Cardiac muscle cell (in vitro differentiated cells and primary cell): ENCODE results near the gene KRT8. TPM values are rescaled to one million over a fixed set of nuclear protein-coding genes. Genes with fewer than 3 reads are reported as not detected.

Experiments
- DNase-seq, 2 donors: peaks; one replicate each; pipeline versions ENCODE4 v3.0.0 to v3.0.0-alpha.2; 2010 to 2017; ENCODE audit warnings: low read depth in 1 of 2, low spot score in 1 of 2
- H3K27ac ChIP-seq: fragments of 200-600 bp; sonication (generic); 2 replicates; pipeline ENCODE4 v1.5.1; 2016
- H3K27me3 ChIP-seq: fragments of 200-600 bp; sonication (generic); 2 replicates; pipeline ENCODE4 v1.6.0; 2016; ENCODE audit warnings: control low read depth
- H3K36me3 ChIP-seq: fragments of 200-600 bp; sonication (generic); 2 replicates; pipeline ENCODE4 v1.5.1; 2016; ENCODE audit warnings: control low read depth
- H3K4me1 ChIP-seq: fragments of 200-600 bp; sonication (generic); 2 replicates; pipeline ENCODE4 v1.8.1; 2017; ENCODE audit warnings: low read depth, mild to moderate bottlenecking, mixed run types
- H3K4me3 ChIP-seq: fragments of 200-600 bp; sonication (generic); 2 replicates; pipeline ENCODE4 v1.5.1; 2016; ENCODE audit warnings: mild to moderate bottlenecking
- H3K9me3 ChIP-seq: fragments of 200-600 bp; sonication (generic); 2 replicates; pipeline ENCODE4 v1.5.1; 2017; ENCODE audit warnings: low read depth, mild to moderate bottlenecking, control low read depth
- polyA plus RNA-seq: library from polyadenylated mRNA; unstranded; fragments of >200 nt; fragmentation: Nextera tagmentation; extraction: Ambion mirVana; gene quantifications from 2 replicates; pipeline ENCODE4 v1.2.1, GENCODE V29; 2016
- total RNA-seq: library from RNA; depleted of rRNA; stranded (reverse); fragments of >200 nt; gene quantifications from 2 replicates; pipeline ENCODE4 v1.2.3, GENCODE V29; 2016
- TF ChIP-seq, protein P1 (sequence below): IDR thresholded peaks from 2 replicates; pipeline ENCODE4 v1.5.1; 2012; ENCODE audit warnings: low read depth, mild to moderate bottlenecking, low read length

KRT8 gene
- total and polyA plus RNA-seq, 2 experiments from 2014 or later: 480 to 1,480 TPM

- Histone ChIP-seq H3K4me1 (peaks cover 8% of the 10 kb centered on the region), H3K4me3 (no peak overlapping the region), H3K27me3 (no peaks in the 10 kb centered on the region), H3K27ac (peak overlapping the region; percentile 65), H3K9me3 (no peaks in the 10 kb centered on the region), H3K36me3 (peaks cover 43% of the 10 kb centered on the region)
- TF ChIP-seq, protein P1, sequence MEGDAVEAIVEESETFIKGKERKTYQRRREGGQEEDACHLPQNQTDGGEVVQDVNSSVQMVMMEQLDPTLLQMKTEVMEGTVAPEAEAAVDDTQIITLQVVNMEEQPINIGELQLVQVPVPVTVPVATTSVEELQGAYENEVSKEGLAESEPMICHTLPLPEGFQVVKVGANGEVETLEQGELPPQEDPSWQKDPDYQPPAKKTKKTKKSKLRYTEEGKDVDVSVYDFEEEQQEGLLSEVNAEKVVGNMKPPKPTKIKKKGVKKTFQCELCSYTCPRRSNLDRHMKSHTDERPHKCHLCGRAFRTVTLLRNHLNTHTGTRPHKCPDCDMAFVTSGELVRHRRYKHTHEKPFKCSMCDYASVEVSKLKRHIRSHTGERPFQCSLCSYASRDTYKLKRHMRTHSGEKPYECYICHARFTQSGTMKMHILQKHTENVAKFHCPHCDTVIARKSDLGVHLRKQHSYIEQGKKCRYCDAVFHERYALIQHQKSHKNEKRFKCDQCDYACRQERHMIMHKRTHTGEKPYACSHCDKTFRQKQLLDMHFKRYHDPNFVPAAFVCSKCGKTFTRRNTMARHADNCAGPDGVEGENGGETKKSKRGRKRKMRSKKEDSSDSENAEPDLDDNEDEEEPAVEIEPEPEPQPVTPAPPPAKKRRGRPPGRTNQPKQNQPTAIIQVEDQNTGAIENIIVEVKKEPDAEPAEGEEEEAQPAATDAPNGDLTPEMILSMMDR: no peak
- DNase-seq: no peak
Measured at GRCh38 chr12:52896190-52897100, 8.4 kb downstream of the KRT8 start.

GRCh38 chr12:52895726-52896189 lies 9.1 kb downstream of the KRT8 start:
- DNase-seq: no peak
- TF ChIP-seq, protein P1: no peak
- no peaks in the 10 kb centered on the region for H3K9me3 ChIP-seq
- peaks cover 5% of the 10 kb centered on the region for H3K4me1 ChIP-seq
- H3K4me3 ChIP-seq: no peak overlapping the region
- H3K27ac ChIP-seq: peak overlapping the region; percentile 65
- H3K27me3 ChIP-seq: no peaks in the 10 kb centered on the region
- peaks cover 36% of the 10 kb centered on the region for H3K36me3 ChIP-seq

GRCh38 chr12:52892974-52893373 lies 11.9 kb downstream of the KRT8 start:
- Histone ChIP-seq H3K27me3 (no peaks in the 10 kb centered on the region), H3K4me1 (peaks cover 5% of the 10 kb centered on the region), H3K9me3 (no peaks in the 10 kb centered on the region), H3K4me3 (no peak overlapping the region), H3K36me3 (peaks cover 11% of the 10 kb centered on the region), H3K27ac (no peak overlapping the region)
- TF ChIP-seq, protein P1: no peak
- DNase-seq: no peak

GRCh38 chr12:52892207-52892852 lies 12.5 kb downstream of the KRT8 start:
- no peak for DNase-seq
- TF ChIP-seq, protein P1: no peak
- no peaks in the 10 kb centered on the region for H3K27me3 ChIP-seq
- H3K36me3 ChIP-seq: peaks cover 5% of the 10 kb centered on the region
- H3K4me3 ChIP-seq: no peak overlapping the region
- no peak overlapping the region for H3K27ac ChIP-seq
- H3K4me1 ChIP-seq: peaks cover 5% of the 10 kb centered on the region
- H3K9me3 ChIP-seq: no peaks in the 10 kb centered on the region

DNA sequence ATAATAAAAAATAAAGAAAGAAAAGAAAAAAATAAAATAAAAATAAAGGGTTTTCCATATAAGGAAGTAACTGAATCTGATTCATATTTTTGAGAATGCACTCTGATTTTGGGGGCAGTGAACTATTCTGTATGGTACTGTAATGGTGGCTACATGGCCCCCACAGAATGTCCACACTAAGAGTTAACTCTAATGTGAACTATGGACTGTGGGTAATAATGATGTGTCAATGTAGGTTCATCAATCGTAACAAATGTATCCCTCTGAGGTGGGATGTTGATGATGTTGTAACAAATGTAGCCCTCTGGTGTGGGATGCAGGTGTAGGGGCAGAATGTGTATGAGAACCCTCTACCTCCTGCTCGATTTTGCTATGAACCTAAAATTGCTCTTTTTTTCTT lies 13.8 kb downstream of the KRT8 start:
- Histone ChIP-seq H3K4me1 (peaks cover 5% of the 10 kb centered on the region), H3K36me3 (no peaks in the 10 kb centered on the region), H3K27me3 (no peaks in the 10 kb centered on the region), H3K9me3 (no peaks in the 10 kb centered on the region), H3K4me3 (no peak overlapping the region), H3K27ac (no peak overlapping the region)
- DNase-seq: no peak
- TF ChIP-seq, protein P1: no peak
